H9 (cell line): ENCODE data around the gene NUP37. TPM values are rescaled to one million over a fixed set of nuclear protein-coding genes. Genes with fewer than 3 reads are reported as not detected.

Experiments used
- DNase-seq: peaks from one replicate; pipeline ENCODE4 v3.0.0-alpha.2; 2017
- H2AFZ ChIP-seq: one replicate; pipeline ENCODE4 v1.6.1; 2013; ENCODE audit warnings: mild to moderate bottlenecking, low read length, control low read depth, moderate library complexity
- H2AK5ac ChIP-seq: 2 replicates; pipeline ENCODE4 v1.6.1; 2013; ENCODE audit warnings: low read length, control low read depth, mixed read lengths; ENCODE audit not compliant: insufficient read length
- H2BK120ac ChIP-seq: one replicate; pipeline ENCODE4 v1.6.1; 2013; ENCODE audit warnings: low read depth, mild to moderate bottlenecking, low read length, control low read depth, inconsistent platforms; ENCODE audit not compliant: poor library complexity, severe bottlenecking
- H2BK12ac ChIP-seq: 2 replicates; pipeline ENCODE4 v1.6.1; 2013; ENCODE audit warnings: low read length, control low read depth, mixed read lengths, low read depth; ENCODE audit not compliant: insufficient read length
- H2BK15ac ChIP-seq: 2 replicates; pipeline ENCODE4 v1.6.1; 2013; ENCODE audit warnings: low read depth, low read length, control low read depth
- H2BK20ac ChIP-seq: one replicate; pipeline ENCODE4 v1.6.1; 2013; ENCODE audit warnings: low read depth, mild to moderate bottlenecking, low read length, control low read depth, inconsistent platforms; ENCODE audit not compliant: poor library complexity, severe bottlenecking
- H2BK5ac ChIP-seq: 2 replicates; pipeline ENCODE4 v1.6.1; 2013; ENCODE audit warnings: low read length, control low read depth, mixed read lengths; ENCODE audit not compliant: insufficient read length
- H3K14ac ChIP-seq: 2 replicates; pipeline ENCODE4 v1.6.1; 2013; ENCODE audit warnings: low read length, control low read depth; ENCODE audit not compliant: insufficient read depth
- H3K18ac ChIP-seq: 2 replicates; pipeline ENCODE4 v1.6.1; 2013; ENCODE audit warnings: low read depth, mild to moderate bottlenecking, mixed read lengths, low read length, control low read depth; ENCODE audit not compliant: insufficient read length
- H3K23ac ChIP-seq: 2 replicates; pipeline ENCODE4 v1.6.1; 2013; ENCODE audit warnings: low read length, control low read depth, mixed read lengths, low read depth; ENCODE audit not compliant: insufficient read length
- H3K23me2 ChIP-seq: 2 replicates; pipeline ENCODE4 v1.6.1; 2013; ENCODE audit warnings: low read depth, mild to moderate bottlenecking, mixed read lengths, low read length, control low read depth; ENCODE audit not compliant: insufficient read length, poor library complexity, severe bottlenecking
- H3K27ac ChIP-seq: 2 replicates; pipeline ENCODE4 v1.5.1; 2013; ENCODE audit warnings: low read length, control low read depth, mixed read lengths, low read depth; ENCODE audit not compliant: insufficient read length
- H3K27me3 ChIP-seq: 2 replicates; pipeline ENCODE4 v1.6.1; 2013; ENCODE audit warnings: low read length, control low read depth, inconsistent platforms; ENCODE audit not compliant: insufficient read depth
- H3K4ac ChIP-seq: 2 replicates; pipeline ENCODE4 v1.6.1; 2013; ENCODE audit warnings: low read depth, mild to moderate bottlenecking, control low read depth, inconsistent platforms, low read length, moderate library complexity
- H3K4me1 ChIP-seq: 2 replicates; pipeline ENCODE4 v1.6.1; 2013; ENCODE audit warnings: low read length, control low read depth, inconsistent platforms; ENCODE audit not compliant: insufficient read depth
- H3K4me2 ChIP-seq: 2 replicates; pipeline ENCODE4 v1.6.1; 2013; ENCODE audit warnings: low read length, control low read depth, mixed read lengths; ENCODE audit not compliant: insufficient read length, insufficient read depth
- H3K56ac ChIP-seq: 2 replicates; pipeline ENCODE4 v1.6.1; 2013; ENCODE audit warnings: low read depth, mild to moderate bottlenecking, mixed read lengths, low read length, control low read depth; ENCODE audit not compliant: insufficient read length
- H3K79me1 ChIP-seq: 2 replicates; pipeline ENCODE4 v1.6.1; 2013; ENCODE audit warnings: low read depth, mild to moderate bottlenecking, moderate library complexity, low read length, control low read depth, inconsistent platforms; ENCODE audit not compliant: insufficient read depth, poor library complexity, severe bottlenecking
- H3K79me2 ChIP-seq: 2 replicates; pipeline ENCODE4 v1.6.1; 2013; ENCODE audit warnings: low read length, control low read depth, inconsistent platforms; ENCODE audit not compliant: insufficient read depth
- H3K9ac ChIP-seq: 2 replicates; pipeline ENCODE4 v1.6.1; 2013; ENCODE audit warnings: low read length, control low read depth, mixed read lengths; ENCODE audit not compliant: insufficient read length; ENCODE audit errors: extremely low read depth
- H3K9me3 ChIP-seq: one replicate; pipeline ENCODE4 v1.6.1; 2013; ENCODE audit warnings: low read depth, low read length, inconsistent platforms; ENCODE audit not compliant: control insufficient read depth
- H3T11ph ChIP-seq: one replicate; pipeline ENCODE4 v1.6.1; 2013; ENCODE audit warnings: mild to moderate bottlenecking, low read length, control low read depth, inconsistent platforms
- H4K20me1 ChIP-seq: one replicate; pipeline ENCODE4 v1.6.1; 2013; ENCODE audit not compliant: control insufficient read depth, insufficient read length, insufficient read depth
- H4K5ac ChIP-seq: 2 replicates; pipeline ENCODE4 v1.6.1; 2013; ENCODE audit warnings: low read depth, mild to moderate bottlenecking, mixed read lengths, low read length, control low read depth; ENCODE audit not compliant: insufficient read length
- H4K8ac ChIP-seq: replicated peaks from 2 replicates; pipeline ENCODE4 v1.6.1; 2013; ENCODE audit warnings: low read length, control low read depth, mixed read lengths, low read depth; ENCODE audit not compliant: insufficient read length
- H4K91ac ChIP-seq: 2 replicates; pipeline ENCODE4 v1.6.1; 2013; ENCODE audit warnings: low read depth, mild to moderate bottlenecking, moderate library complexity, mixed read lengths, low read length, control low read depth; ENCODE audit not compliant: insufficient read length
- H3K27ac Mint-ChIP-seq, 3 experiments: 2 replicates in 2 of 3; 3 replicates in 1 of 3; pipeline ENCODE4 v1.8.0; 2020 to 2021; ENCODE audit warnings: mixed read lengths in 3 of 3, mild to moderate bottlenecking in 1 of 3, moderate library complexity in 1 of 3
- H3K27me3 Mint-ChIP-seq: 2 replicates; pipeline ENCODE4 v1.8.0; 2021; ENCODE audit warnings: low read depth, mild to moderate bottlenecking, moderate library complexity, mixed read lengths
- H3K36me3 Mint-ChIP-seq, 3 experiments: 2 replicates in 2 of 3; 3 replicates in 1 of 3; pipeline ENCODE4 v1.8.0; 2020 to 2021; ENCODE audit warnings: low read depth in 3 of 3, mixed read lengths in 3 of 3; ENCODE audit not compliant: insufficient read depth in 1 of 3
- H3K4me1 Mint-ChIP-seq, 2 experiments: 2 replicates each; pipeline ENCODE4 v1.8.0; 2020; ENCODE audit warnings: mixed read lengths in 2 of 2
- H3K4me3 Mint-ChIP-seq, 2 experiments: 2 replicates in 1 of 2; 3 replicates in 1 of 2; pipeline ENCODE4 v1.8.0; 2020 to 2021; ENCODE audit warnings: mild to moderate bottlenecking in 2 of 2, mixed read lengths in 2 of 2, moderate library complexity in 1 of 2
- H3K9me3 Mint-ChIP-seq, 2 experiments: 2 replicates in 1 of 2; 3 replicates in 1 of 2; pipeline ENCODE4 v1.8.0; 2020; ENCODE audit warnings: mild to moderate bottlenecking in 2 of 2, mixed read lengths in 2 of 2, moderate library complexity in 1 of 2
- WGBS: extraction: QIAGEN DNeasy Blood & Tissue Kit; methylation state at CpG from one replicate; pipeline ENCODE4 v1.1.7; 2013; ENCODE audit warnings: missing lambda C conversion rate, low lambda C conversion rate, mixed read lengths; ENCODE audit not compliant: insufficient read length; ENCODE audit errors: extremely low coverage; 5-methylcytosine and 5-hydroxymethylcytosine counted together
- total RNA-seq: library from RNA; stranded (reverse); gene quantifications from 2 replicates; pipeline ENCODE4 v1.2.1, GENCODE V29; 2021
- TF ChIP-seq, protein P1 (sequence below): fragments of 200-600 bp; sonication (generic); conservative IDR thresholded peaks from 3 replicates; pipeline ENCODE4 v1.8.0; 2021; ENCODE audit warnings: antibody characterized with exemption, mild to moderate bottlenecking

The NUP37 gene
- total RNA-seq, 1 experiment from 2014 or later = 62.5 TPM

DNA sequence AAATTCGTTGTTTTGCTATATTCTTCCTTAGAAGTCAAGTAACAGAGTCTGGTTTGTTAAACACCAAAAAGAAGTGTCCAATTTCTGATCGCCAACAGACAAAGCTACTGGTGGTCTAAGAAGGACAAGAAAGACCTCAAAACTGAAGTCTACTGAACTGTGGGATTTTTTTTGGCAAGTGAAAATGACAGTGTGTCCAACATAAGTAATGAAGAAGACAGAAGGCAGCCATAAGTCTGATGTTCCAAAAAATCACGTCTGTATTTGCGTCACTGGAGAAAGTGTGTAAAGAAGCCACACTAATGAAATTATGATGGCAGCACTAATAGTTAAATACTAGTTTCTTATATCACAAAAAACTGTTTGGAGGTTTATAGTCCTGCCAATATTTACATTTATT is 90.8 kb downstream of the NUP37 start:
- no peaks in the 10 kb centered on the region for H3K9me3 Mint-ChIP-seq
- H3K27me3 Mint-ChIP-seq = no peaks in the 10 kb centered on the region
- no peak overlapping the region for H2BK12ac ChIP-seq
- no peaks in the 10 kb centered on the region for H3K27me3 ChIP-seq
- no peak overlapping the region for H2BK5ac ChIP-seq
- H2BK20ac ChIP-seq = no peak overlapping the region
- H2BK120ac ChIP-seq = no peak overlapping the region
- H4K91ac ChIP-seq = no peak overlapping the region
- H3K27ac ChIP-seq = no peak overlapping the region
- no peak overlapping the region for H2AK5ac ChIP-seq
- no peaks in the 10 kb centered on the region for H3K79me1 ChIP-seq
- no peak overlapping the region for H3K4me3 Mint-ChIP-seq
- no peak overlapping the region for H3K14ac ChIP-seq
- H3K4me1 ChIP-seq = no peaks in the 10 kb centered on the region
- H4K8ac ChIP-seq = no peak overlapping the region
- no peak overlapping the region for H2BK15ac ChIP-seq
- H3K4me2 ChIP-seq = no peak overlapping the region
- no peak overlapping the region for H3T11ph ChIP-seq
- H3K4ac ChIP-seq = no peak overlapping the region
- no peak overlapping the region for H4K5ac ChIP-seq
- H3K18ac ChIP-seq = no peak overlapping the region
- H2AFZ ChIP-seq = no peak overlapping the region
- no peaks in the 10 kb centered on the region for H3K79me2 ChIP-seq
- no peaks in the 10 kb centered on the region for H4K20me1 ChIP-seq
- WGBS = no CpG with 5 or more reads among the region's 4 CpGs
- DNase-seq = no peak
- H3K23ac ChIP-seq = no peak overlapping the region
- H3K56ac ChIP-seq = no peak overlapping the region
- H3K27ac Mint-ChIP-seq = no peak overlapping the region
- H3K4me1 Mint-ChIP-seq = no peaks in the 10 kb centered on the region
- no peaks in the 10 kb centered on the region for H3K23me2 ChIP-seq
- TF ChIP-seq, protein P1, sequence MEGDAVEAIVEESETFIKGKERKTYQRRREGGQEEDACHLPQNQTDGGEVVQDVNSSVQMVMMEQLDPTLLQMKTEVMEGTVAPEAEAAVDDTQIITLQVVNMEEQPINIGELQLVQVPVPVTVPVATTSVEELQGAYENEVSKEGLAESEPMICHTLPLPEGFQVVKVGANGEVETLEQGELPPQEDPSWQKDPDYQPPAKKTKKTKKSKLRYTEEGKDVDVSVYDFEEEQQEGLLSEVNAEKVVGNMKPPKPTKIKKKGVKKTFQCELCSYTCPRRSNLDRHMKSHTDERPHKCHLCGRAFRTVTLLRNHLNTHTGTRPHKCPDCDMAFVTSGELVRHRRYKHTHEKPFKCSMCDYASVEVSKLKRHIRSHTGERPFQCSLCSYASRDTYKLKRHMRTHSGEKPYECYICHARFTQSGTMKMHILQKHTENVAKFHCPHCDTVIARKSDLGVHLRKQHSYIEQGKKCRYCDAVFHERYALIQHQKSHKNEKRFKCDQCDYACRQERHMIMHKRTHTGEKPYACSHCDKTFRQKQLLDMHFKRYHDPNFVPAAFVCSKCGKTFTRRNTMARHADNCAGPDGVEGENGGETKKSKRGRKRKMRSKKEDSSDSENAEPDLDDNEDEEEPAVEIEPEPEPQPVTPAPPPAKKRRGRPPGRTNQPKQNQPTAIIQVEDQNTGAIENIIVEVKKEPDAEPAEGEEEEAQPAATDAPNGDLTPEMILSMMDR = no peak
- no peaks in the 10 kb centered on the region for H3K9me3 ChIP-seq
- no peak overlapping the region for H3K9ac ChIP-seq
- H3K36me3 Mint-ChIP-seq = no peaks in the 10 kb centered on the region
